ENCODE results near the gene TEX264. TPM values are rescaled to one million over a fixed set of nuclear protein-coding genes. Genes with fewer than 3 reads are reported as not detected.
A peak's percentile ranks its signal among the peaks of the same experiment; 100 is the strongest.

TEX264 gene
- total RNA-seq, 1 donor, result 80.0 TPM

DNA sequence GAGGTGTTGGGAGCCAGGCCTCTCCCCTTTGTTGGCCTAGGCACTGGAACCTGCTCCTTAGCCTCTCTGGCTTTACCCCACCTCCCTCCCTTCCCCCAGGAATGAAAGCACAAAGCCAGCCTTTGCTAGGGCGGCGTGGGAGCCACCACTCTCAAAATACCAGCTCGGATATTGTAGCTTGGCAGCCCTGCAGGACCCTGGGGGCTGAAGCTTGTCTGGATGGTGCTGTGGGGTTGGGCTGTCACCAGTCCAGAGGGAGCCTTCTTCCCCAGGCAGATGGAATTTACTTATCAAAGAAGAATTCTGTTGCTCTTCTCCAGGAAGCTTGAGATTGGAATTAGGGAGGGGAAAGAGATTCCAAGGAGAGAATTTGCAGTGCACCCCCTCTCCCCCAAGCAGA, 20.9 kb downstream of the TEX264 start:
- DNase-seq (ENCODE audit: low read depth in 2 of 3, low spot score in 2 of 3), result no peak

DNA sequence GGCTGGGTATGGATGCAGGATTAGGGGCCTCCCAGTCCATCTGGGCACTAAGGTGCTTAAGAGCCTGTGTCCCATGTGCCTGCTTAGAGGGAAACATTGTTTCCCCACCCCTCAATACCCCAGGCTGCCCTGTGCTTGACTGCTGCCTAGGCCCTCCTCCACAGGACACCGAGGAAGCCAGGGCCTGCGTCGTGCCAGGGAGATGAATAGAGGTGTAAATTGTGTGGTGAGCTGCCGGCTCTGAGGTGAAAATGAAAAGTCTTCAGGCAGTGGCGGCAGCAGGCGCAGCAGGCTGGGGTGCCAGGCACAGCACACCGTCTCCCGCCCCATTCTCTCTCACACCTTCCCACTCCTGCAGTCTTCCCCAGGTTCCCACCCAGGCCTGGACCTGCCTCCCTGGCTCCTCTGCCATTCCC, 21.9 kb downstream of the TEX264 start:
- DNase-seq (ENCODE audit: low read depth in 2 of 3, low spot score in 2 of 3), result no peak

DNA sequence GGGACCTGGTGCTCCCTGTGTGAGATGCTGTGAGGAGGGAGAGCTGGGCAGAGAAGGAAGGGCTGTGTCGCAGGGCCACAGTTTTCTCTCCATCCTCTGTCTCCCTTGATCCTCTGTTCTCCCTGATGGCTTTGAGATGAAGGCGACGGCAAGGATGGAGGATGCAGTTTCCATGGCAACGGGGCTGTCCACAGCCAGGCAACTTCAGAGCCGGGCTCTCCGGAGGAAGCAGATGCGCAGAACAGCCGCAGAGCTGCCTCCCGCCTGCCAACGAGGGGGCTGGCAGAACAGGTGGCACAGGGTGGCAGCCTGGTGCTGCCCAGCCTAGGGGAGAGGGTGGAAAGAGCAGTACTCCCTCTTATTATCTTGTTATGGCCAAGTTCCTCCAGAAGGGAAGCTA, 25.9 kb downstream of the TEX264 start:
- DNase-seq (ENCODE audit: low read depth in 2 of 3, low spot score in 2 of 3), result no peak

DNA sequence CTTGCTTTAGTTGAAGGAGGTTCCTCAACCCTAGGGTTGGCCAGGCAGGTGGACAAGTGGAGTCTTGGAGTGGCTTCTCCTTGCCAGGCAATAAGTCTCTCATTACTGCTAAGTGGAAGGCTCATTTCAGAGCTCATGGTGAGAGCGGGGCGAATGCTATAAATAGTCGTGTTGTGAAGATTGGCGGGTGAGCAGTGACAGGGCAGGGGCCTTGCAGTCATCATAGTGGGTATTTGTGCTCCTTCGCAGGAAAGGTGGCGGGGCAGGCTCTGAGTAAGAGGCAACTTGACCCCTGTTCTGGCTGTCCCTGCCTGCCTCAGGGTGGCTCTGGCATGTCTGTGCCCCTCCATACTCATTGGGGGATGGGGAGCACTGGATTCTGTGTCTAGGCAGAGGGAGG, 27.2 kb downstream of the TEX264 start:
- no peak for DNase-seq (ENCODE audit: low read depth in 2 of 3, low spot score in 2 of 3)

DNA sequence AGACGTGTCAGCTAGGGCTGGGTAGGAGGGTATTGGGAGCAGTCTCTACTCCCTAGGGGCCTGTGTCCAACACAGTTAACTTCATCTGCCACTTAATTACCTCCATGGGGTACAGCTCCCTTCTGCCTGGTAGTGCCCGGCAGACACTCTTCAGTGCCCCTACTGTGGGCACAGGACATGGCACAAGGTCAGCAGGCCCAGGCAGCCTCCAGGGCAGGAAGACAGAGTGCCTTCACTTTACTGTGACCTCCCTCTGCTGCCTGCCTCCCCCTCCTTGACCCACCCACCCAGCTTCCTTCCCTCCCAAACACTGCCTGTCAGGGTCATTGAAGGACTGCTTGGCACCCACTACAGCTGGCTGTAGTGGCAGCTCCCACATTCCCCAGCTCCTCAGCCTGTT, 29.4 kb downstream of the TEX264 start:
- no peak for DNase-seq (ENCODE audit: low read depth in 2 of 3, low spot score in 2 of 3)

DNA sequence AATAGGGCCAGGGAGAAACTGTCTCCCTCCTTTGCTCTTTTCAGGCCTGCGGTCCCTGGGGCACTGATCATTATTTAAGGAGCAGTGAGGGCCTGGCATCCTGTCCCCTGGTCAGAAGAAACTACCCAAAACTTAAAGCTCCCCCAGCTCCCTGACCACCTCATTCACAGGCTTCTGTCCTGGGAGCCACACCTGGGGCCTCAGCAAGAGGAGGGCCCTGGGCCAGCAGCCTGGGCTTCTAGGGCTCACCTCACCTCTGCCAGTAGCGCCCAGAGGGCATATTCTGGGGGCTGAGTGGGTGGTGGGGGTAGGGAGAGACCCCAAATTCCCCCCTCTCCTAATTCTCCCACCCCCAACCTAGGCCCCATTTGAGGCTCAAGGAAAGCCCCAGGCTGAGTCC, 31.1 kb downstream of the TEX264 start:
- no peak for DNase-seq (ENCODE audit: low read depth in 2 of 3, low spot score in 2 of 3)

DNA sequence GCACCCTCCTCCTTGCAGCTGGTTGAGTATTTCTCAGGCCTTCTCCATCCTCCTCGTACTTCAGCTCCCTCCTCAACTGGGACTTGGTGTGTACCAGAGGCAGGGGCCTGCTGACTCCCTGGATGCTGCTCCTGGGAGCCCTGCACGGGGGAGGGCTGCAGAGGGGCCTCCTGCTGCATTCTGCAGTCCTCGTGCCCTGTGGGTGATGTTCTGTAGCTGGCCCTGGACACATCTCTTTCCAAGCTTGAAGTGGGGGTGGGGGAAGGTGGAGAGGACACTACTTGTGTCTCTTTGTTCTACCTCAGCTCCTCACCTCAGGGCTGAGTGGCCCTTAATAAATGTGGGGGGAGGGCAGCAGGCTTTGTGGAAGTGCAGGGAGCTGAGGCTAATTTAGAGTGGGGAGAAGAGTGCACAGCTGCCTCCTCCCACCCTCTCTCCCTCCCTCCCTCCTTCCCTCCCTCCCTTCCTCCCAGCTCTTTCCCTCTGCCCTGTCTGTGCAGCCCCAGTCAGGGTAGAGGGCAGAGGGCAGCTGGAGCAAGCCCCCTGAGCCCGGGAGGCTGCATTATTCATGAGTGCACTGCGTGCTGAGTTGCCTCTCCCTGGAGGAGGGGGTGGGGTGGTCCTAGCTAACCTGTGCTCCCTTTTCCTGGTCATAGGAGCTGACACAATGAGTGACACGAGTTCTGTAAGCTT, 32.2 kb downstream of the TEX264 start:
- no peak for DNase-seq (ENCODE audit: low read depth in 2 of 3, low spot score in 2 of 3)

DNA sequence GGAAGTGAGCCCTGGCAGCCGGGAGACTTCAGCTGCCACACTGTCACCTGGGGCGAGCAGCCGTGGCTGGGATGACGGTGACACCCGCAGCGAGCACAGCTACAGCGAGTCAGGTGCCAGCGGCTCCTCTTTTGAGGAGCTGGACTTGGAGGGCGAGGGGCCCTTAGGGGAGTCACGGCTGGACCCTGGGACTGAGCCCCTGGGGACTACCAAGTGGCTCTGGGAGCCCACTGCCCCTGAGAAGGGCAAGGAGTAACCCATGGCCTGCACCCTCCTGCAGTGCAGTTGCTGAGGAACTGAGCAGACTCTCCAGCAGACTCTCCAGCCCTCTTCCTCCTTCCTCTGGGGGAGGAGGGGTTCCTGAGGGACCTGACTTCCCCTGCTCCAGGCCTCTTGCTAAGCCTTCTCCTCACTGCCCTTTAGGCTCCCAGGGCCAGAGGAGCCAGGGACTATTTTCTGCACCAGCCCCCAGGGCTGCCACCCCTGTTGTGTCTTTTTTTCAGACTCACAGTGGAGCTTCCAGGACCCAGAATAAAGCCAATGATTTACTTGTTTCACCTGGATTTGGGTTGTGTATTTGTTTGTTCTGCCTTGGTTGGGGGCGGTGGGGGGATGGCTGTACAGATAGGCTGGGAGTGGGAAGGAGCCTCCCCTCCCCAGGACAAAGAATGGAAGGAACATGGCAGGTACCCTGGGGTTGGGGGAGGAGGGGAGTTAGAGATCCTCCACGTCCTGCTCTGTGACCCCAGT, 32.9 kb downstream of the TEX264 start:
- DNase-seq (ENCODE audit: low read depth in 2 of 3, low spot score in 2 of 3), result no peak

DNA sequence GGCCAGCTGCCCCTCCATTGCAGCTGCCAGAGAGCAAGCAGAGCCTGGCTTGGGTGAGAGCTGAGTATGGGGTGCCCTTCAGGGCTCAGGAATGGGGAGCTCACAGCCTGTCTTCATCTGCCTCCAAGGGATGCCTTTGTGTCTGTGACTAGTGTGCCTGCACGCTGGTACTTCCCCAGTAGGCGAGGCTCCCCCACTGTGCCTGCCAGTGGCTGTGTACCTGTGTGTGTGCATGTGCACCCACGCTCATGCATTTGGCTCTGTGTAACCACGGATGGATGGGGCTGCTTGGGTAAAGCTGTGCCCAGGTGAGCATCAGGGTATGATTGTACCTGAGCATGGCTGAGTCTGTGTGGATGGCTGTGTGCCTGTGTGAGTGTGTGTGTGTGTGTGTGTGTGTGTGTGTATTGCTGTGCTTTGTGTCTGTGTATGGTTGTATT, 33.5 kb downstream of the TEX264 start:
- no peak for DNase-seq (ENCODE audit: low read depth in 2 of 3, low spot score in 2 of 3)

DNA sequence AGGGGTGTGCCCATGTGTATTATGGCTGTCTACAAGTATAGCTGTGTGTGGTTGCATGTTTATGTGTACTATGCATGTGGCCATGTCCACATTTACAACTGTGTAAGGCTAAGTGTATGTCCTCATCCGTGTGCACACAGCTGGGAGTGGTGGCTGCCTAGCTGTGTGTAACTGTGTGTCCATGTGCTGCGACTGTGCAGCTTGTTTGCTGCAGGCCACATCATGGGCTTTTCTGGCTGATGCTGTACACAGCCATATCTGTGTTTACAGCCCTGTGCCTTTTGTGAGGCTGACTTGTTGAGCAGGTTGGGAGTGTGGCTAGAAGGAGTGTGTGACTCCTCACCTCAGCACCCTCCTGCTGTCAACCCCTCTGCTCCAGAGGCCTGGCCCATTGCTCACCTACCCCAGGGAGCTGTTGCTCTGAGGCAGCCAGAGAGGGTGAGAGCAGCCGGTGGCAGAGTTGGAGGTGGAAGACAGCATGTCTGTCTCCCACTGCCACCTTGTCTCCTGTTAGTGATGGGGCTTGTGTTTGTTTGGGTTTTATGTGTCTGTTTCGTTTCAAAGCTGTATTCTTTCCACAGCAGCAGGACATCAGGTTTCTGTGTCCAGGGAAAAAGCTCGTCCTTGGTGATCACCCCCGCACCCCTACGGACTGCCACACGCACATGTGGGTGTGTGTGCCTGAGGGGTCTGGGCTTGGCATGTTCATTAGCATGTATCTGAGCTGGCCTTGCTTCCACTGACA, 34.4 kb downstream of the TEX264 start:
- no peak for DNase-seq (ENCODE audit: low read depth in 2 of 3, low spot score in 2 of 3)

DNA sequence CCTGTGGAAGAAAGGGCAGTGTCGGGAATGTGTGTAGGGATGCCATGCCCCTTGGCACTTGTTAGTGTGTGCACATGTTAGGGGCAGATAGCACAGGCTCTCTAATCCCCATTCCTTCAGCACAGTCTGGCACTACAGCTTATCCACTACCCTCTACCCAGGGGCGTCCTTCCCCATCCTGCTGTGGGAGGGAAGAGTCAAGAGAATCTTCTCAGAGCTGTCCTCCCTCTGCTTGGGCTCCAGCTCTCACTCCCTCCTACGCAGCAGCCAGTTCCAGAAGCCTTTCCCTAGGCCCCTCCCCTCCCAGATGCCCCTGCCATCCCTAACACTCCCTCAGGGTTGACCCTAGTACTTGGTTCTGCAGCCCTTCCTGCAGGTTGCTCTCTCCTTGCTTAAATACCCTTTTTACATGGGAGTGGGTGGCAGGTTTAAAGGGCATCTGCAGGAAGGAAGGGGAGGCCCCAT, 35.0 kb downstream of the TEX264 start:
- DNase-seq (ENCODE audit: low read depth in 2 of 3, low spot score in 2 of 3), result no peak

DNA sequence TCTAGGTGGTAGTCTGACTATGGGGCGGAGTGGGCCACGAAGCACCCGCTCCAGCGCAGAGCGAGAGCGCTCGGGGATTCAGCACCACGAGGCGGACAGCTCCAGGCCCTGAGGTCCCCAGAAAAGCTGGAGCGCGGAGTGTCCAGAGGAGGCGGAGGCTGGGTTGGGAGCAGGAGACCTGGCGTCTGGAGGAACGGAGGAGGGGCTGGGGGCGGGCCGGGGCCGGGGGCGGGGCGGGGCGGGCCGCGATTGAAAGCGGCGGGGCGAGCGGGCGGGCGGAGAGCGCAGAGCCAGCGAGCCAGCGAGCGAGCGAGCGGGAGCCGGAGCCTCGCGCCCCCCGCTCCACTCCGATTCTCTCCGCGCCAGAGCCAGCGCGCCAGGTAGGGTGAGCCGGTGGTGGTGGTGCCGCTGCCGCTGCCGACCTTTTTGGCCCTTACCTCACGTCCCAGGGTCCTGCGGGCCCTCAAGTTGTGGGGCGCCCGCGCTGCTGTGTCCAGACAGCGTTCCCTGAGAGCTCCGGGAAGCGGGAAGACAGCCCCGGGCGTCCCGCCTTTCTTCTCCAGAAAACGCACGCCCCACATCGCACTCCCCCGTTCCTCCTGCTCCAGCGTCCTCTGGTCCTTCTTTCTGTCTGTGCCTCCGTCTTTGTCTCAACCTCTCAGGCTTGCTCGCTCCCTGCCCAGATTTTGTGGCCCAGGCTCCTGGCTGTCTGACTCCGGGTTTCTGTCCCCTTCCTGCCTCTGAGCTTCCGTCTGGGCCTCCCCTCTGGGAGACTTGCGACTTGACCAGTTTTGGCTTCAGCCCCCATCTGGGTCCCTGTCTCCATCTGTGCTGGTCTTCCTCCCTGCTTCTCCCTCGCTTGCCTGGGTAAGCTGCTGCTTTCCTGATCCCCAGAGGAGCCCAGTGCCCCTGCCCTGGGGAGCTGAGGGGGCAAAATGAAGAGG, 36.0 kb downstream of the TEX264 start, which contains the start of gene GRM2:
GRM2 (plus strand) TSS at position 281 of the 944 bp plus-strand sequence. CDS start 1,916 bp downstream, outside the sequence.
- peak in 2 of 3 donors; percentile 59 to 63 for DNase-seq (ENCODE audit: low read depth in 2 of 3, low spot score in 2 of 3)

DNA sequence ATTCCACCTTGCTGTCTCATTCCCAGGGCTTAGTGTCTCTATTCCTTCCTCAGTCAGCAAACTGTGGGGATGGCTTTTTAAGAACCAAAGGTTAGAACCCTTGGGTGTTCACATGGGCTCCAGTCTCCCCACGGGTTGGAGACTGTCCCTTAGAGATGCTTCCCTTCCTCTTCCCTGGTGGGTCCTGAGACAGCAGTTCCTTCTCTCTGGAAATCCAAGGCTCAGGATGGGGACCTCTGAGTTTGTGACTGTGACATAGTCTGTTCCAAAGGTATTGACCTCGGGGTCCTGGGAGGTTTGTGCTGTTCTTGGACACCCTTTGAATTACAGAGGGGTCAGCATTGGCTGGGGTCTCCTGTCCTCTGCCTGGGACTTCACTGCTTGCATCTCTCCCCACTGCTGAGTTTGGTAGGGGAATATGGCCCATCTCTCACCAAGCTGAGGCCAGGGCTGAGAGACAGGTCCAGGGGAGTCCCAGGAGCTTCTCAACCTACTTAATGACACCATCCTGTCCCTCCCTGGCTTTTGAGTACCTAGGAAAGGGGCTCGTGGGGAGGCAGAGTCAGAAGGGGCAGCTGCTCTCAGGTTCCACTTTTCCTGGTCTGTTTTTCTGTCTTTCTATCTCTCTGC, 37.3 kb downstream of the TEX264 start:
- no peak for DNase-seq (ENCODE audit: low read depth in 2 of 3, low spot score in 2 of 3)

DNA sequence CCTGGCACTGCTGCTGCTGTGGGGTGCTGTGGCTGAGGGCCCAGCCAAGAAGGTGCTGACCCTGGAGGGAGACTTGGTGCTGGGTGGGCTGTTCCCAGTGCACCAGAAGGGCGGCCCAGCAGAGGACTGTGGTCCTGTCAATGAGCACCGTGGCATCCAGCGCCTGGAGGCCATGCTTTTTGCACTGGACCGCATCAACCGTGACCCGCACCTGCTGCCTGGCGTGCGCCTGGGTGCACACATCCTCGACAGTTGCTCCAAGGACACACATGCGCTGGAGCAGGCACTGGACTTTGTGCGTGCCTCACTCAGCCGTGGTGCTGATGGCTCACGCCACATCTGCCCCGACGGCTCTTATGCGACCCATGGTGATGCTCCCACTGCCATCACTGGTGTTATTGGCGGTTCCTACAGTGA, 38.0 kb downstream of the TEX264 start:
- DNase-seq (ENCODE audit: low read depth in 2 of 3, low spot score in 2 of 3), result no peak

DNA sequence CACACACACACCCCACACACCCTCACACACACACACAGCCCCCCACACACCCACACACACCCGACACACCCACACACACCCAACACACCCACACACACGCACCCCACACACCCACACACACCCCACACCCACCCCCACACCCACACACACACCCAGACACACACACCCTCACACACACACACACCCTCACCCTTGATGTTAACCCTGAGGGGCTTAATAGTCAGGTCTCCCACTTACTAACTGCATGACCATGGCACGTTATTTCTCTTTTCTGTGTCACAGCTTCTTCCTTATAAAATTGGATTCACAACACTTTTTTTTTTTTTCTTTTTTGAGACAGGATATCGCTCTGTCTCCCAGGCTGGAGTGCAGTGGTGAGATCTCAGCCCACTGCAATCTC, 38.6 kb downstream of the TEX264 start:
- DNase-seq (ENCODE audit: low read depth in 2 of 3, low spot score in 2 of 3), result no peak

DNA sequence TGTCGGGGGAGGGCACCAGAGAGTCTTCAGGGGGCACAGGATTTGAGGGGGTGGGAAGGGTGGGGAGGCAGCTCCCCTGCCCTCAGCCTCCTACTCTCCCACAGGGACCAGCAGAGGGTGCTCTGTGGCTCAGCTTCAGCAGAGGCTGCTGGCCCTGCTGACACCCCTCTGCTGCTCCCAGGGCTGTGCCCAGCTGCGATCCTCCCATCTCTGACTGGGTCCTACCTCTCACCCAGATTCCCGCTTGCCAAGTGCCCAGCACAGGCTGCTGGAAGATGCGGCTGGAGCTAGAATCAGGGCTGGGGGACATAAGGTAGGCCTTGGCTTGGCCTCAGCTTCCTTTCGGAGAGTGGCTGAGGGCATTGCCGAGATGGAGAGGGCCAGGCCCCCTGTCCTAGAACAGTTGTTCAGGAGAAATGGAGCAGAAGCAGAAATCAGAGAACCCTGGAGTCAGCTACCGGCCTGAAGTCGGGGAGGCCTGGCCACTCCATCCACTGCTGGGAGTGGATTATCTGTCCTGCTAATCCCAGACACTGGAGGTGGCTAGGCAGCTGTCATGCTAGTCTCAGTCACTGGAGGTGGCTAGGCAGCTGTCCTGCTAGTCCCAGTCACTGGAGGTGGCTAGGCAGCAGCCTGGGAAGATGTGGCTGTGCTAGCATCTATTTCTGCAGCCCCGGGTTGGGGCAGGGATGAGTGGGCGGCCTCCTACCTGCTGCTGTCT, 39.7 kb downstream of the TEX264 start:
- no peak for DNase-seq (ENCODE audit: low read depth in 2 of 3, low spot score in 2 of 3)

DNA sequence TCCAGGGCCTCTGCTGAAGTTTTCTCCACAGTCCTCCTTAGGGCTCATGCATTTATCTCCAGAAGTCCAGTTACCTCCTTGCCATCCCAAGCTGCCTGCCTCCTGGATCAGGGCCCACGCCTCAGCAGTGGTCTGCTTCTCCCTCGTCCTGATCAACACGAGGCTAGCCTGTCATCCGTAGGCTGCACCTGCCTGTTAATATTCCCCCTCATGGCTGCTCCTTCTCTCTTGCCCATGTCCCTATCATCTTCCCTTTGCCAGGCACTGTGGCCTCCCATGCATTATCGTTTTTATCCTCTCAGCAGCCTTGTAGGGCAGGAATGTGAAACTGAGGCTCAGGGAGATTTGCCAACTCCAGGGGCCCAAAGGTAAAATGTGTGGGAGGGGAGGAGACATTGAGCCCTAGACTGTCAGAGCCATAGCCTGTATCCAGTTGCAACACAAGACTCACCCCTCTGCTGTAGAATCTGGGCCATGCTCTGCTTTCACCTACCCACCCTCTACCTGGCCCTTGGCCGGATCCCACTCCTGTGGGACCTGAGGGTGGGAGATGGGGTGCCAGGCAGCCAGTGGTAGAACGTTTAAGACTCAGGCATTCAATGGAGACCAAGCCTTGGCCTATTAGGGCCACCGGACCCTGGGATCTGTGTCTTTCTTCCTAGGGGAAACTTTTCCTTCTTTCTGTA, 40.4 kb downstream of the TEX264 start:
- no peak for DNase-seq (ENCODE audit: low read depth in 2 of 3, low spot score in 2 of 3)

DNA sequence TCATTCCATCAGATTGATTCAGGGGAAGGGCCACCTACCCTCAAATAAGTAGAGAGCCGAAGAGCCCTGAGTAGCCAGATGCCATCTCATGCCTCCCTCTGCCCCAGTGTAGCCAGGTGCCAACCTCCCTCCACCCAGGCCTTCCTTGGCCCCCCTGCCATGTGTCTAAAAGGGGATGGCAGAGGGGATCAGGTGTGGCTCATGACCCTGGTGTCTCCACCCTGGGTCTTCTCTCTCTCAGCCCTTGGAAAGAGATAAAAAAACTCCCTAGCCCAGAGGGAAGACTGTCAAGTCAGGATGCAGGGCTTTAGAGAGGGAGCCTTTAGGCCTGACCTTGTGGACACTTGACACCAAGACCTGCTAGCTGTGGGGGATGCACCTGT, 41.0 kb downstream of the TEX264 start:
- no peak for DNase-seq (ENCODE audit: low read depth in 2 of 3, low spot score in 2 of 3)

DNA sequence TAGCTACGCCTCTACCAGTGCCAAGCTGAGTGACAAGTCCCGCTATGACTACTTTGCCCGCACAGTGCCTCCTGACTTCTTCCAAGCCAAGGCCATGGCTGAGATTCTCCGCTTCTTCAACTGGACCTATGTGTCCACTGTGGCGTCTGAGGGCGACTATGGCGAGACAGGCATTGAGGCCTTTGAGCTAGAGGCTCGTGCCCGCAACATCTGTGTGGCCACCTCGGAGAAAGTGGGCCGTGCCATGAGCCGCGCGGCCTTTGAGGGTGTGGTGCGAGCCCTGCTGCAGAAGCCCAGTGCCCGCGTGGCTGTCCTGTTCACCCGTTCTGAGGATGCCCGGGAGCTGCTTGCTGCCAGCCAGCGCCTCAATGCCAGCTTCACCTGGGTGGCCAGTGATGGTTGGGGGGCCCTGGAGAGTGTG, 41.5 kb downstream of the TEX264 start:
- DNase-seq (ENCODE audit: low read depth in 2 of 3, low spot score in 2 of 3), result no peak
